CD4-positive, alpha-beta T cell treated with Interleukin-17A for 1 hour (primary cell): ENCODE data around the gene PPP1R9A.

Experiments
- DNase-seq: peaks from one replicate; pipeline ENCODE4 v3.0.0-alpha.2; 2020

Gene PPP1R9A

GRCh38 chr7:95276114-95276513, 368.7 kb downstream of the PPP1R9A start:
- no peak for DNase-seq

- no peak for DNase-seq
These were observed 372.0 kb downstream of the PPP1R9A start for GRCh38 chr7:95279417-95279816.

DNA sequence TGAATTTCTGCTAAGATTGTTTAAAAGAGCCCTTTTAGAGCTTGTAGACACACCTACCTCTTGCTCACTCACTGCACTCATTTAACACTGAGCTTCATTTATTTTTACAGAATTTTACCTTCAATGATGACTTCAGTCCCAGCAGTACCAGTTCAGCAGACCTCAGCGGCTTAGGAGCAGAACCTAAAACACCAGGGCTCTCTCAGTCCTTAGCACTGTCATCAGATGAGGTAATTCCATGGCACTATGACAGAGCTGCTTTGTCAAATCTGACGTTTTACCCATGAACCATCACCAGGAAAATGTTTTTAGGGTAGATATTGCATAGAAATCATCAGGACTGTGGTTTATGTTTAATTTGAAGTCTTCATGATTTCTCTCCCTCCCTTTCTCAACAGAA, 378.7 kb downstream of the PPP1R9A start:
- no peak for DNase-seq

DNA sequence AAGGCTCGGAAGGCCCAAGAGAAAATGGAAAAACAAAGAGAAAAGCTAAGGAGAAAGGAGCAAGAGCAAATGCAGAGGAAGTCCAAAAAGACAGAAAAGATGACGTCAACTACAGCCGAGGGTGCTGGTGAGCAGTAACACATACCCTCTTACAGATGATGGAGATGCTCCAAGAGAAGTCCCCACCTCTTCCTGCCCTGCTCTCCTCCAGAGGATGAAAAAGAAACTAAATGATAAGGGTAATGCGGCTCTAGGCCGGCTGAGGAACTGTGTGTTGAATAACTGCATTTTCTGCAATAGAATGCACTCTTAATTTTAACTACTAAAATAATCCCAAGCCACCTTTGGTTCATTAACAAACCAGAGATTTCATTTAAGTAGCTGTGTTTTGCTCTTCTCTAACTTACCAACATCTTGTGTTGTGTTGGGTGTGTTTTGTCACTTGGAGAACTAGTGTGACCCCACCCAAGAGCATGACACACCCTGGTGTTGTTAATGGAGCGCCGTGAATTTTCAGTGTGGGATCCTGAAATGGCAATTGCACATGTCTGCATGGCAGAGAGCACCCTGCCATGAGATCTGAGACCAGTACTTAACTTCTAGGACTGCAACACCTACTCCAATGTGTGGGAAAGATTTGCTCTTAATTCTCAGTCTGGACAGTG, 382.9 kb downstream of the PPP1R9A start:
- no peak for DNase-seq

- DNase-seq, result no peak
These were observed 388.0 kb downstream of the PPP1R9A start for GRCh38 chr7:95295397-95295796.

GRCh38 chr7:95296456-95296855, 389.1 kb downstream of the PPP1R9A start:
- DNase-seq, result no peak

DNA sequence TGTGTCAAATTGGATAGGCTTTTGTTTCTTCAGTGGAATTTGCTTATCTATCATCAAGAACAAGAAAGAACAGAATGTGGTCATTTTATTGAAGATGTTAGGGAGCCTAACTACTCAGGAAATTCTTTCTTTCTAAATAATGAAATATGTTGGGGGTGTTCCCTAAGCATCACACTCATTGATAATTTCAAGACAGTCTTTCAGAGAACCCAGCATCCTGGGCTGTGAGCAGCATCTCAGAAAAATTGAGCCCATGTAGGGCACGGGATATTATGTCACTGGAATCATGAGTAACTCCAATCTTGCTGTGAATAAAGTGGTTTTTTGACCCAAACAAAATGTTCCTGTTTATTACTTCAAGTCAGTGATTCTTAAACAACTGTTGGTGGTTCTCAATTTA, 389.6 kb downstream of the PPP1R9A start:
- DNase-seq, result no peak

DNA sequence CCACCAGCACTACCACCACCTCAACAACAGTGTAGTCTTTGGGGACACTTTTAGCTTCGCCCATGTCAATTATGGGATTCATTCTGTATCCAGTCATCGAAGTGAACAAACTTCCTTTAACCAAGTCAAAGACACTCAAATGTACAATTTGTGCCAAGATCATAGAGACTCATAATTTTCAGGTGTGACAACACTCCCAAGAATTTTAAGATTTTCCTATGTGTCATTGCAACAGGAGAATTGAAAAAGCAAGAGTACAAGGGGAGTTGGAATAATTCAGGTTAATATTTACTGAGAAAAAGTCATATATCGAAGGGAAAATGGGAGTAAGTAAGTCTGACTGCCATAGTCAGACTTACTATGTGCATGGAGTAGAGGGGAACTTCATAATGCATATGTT, 390.7 kb downstream of the PPP1R9A start:
- DNase-seq, result no peak

DNA sequence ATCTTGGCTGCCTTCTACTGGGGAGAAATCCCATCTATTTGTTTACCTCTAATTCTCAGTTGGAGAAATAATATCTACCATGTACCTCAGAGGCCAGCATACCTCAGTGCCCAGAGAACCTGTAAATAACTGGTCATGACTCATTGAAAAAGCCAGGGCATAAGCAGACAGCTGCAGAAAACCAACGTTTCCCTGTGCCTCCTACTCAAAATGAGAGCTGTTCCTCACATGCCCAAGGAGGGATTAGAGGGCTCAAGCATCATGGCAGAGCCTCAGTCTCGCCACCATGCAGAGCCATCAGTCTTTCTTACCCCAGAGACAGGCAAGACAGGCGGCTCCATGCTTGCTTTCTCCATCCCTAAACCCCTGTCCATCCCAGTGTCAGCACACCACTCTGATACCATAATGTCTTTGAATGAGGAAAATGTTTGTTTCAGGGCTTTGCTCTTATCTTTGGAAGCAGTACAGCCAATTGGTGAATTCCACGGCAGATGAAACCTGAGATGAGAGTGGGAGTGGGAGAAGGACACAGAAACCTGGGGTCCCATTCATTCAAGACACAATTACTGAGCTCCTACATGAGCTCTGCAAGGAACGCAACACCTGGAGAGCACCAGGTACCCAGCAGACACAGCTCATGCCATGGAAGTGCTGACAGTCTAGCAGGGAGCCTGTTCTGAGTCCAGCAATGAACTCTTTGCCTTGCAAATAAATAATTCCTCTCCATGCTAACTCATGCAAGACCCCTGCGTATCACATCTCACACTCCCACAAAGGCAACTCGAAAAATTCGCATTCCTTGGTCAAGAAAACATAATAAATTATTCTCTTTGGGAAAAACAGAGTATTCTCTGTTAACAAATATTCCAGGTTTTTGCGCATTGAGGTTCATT, 395.9 kb downstream of the PPP1R9A start:
- DNase-seq, result no peak

GRCh38 chr7:95304990-95305389, 397.6 kb downstream of the PPP1R9A start:
- no peak for DNase-seq

GRCh38 chr7:95309951-95310350, 402.6 kb downstream of the PPP1R9A start:
- DNase-seq, result no peak

- DNase-seq, result no peak
These were observed 404.0 kb downstream of the PPP1R9A start for GRCh38 chr7:95311389-95311788.

- DNase-seq, result no peak
These were observed 405.2 kb downstream of the PPP1R9A start for GRCh38 chr7:95312561-95312960.

- no peak for DNase-seq
These were observed 409.2 kb downstream of the PPP1R9A start for GRCh38 chr7:95316588-95316987.

DNA sequence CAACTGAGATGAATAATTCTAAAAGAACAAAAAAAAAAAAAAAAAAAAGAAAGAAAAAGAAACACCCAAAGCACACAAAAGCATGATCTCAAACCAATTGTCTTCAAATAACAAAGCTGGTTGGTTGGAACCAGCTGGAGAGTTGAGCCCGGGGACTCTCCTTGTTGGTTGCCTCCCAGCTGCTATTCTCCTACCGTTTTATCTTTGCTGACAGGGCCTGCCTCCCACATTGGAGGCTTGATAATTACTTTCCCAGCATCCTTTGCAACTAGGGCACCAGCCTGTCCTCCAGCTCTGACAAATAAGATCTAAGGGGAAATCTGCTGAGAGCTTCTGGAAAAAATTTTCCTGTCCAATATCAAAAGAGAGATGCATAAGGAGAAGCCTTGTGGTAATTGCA, 410.2 kb downstream of the PPP1R9A start:
- DNase-seq, result no peak

- no peak for DNase-seq
These were observed 410.6 kb downstream of the PPP1R9A start for GRCh38 chr7:95317966-95318365.

GRCh38 chr7:95318501-95319100, 411.2 kb downstream of the PPP1R9A start:
- DNase-seq, result no peak

- DNase-seq, result no peak
These were observed 412.2 kb downstream of the PPP1R9A start for GRCh38 chr7:95319570-95319969.

DNA sequence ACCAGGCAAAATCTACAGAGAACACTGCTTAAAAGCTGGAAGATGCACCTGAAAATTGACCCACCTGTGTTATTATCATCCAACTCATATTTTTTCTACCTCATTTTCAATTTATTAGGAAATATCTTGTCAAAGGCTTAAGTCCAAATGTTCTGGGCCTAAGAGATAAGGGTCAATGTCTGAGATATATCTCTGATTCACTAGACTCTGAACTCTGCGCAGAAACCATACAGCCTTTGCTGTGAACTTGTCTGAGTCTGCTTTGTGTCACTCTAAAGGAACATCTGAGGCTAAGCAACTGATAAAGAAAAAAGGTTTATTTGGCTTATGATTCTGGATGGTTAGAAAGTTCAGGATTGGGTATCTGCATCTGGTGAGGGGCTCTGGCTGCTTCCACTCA, 413.3 kb downstream of the PPP1R9A start:
- DNase-seq, result no peak

DNA sequence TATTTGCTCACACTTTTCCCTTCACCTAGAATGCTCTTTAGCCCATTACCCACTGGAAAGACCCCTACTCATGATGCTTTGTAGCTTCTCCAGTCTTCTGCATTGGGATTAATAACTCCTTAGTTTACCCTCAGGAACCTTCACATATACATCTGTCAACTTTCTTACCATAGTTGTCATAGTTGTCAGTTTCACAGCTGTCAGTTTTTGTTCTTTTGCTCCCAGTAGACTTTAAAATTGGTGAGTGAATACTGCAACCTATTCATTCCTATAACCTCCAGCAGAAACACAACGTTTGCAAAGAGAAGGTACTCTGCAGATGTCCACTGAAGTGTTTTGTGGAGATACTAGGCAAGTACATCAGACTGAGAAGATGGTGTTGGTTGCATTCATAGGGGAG, 414.3 kb downstream of the PPP1R9A start:
- DNase-seq, result no peak

- DNase-seq, result no peak
These were observed 415.0 kb downstream of the PPP1R9A start for GRCh38 chr7:95322396-95322795.

- DNase-seq, result no peak
These were observed 415.5 kb downstream of the PPP1R9A start for GRCh38 chr7:95322854-95323253.

- DNase-seq, result no peak
These were observed 416.2 kb downstream of the PPP1R9A start for GRCh38 chr7:95323410-95324129.
